ENCODE measurements around the gene SPTLC1.

The SPTLC1 gene

DNA sequence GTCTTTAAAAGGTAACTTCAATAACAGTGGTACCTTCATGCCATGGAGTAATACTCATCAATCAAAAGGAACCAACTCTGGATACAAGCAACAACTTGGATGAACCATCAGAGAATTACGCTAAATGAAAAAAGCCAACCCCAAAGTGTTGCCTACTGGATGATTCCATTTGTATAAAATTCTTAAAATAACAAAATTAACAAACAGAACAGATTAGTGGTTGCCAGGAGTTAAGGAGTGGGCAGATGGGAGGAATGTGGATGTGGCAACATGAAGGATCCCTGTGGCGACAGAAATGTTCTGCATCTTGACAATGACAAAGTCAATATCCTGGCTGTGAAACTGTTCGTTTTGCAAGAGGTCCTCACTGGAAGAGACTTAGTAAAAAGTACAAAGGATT, 50.5 kb downstream of the SPTLC1 start:
- H3K9me3 ChIP-seq (ENCODE audit: insufficient read depth, low read length): peaks cover 15% of the 10 kb centered on the region; the same call in 1 of the 2 replicates
- H4K20me1 ChIP-seq (ENCODE audit: insufficient read depth, low read length): no peaks in the 10 kb centered on the region
- no peak overlapping the region for H3K4me3 ChIP-seq (ENCODE audit: low read length)
- no peaks in the 10 kb centered on the region for H3K27me3 ChIP-seq (ENCODE audit: low read depth, low read length)
- no peak overlapping the region for H2AFZ ChIP-seq (ENCODE audit: low read depth, low read length)
- no peaks in the 10 kb centered on the region for H3K4me1 ChIP-seq (ENCODE audit: low read length)
- H3K4me2 ChIP-seq (ENCODE audit: low read length): no peak overlapping the region
- no peak overlapping the region for H3K27ac ChIP-seq (ENCODE audit: low read length)
- no peak for TF ChIP-seq EZH2phosphoT487 (IDR thresholded peaks at IDR 0.05; ENCODE audit: low read depth)
- TF ChIP-seq, protein P1, sequence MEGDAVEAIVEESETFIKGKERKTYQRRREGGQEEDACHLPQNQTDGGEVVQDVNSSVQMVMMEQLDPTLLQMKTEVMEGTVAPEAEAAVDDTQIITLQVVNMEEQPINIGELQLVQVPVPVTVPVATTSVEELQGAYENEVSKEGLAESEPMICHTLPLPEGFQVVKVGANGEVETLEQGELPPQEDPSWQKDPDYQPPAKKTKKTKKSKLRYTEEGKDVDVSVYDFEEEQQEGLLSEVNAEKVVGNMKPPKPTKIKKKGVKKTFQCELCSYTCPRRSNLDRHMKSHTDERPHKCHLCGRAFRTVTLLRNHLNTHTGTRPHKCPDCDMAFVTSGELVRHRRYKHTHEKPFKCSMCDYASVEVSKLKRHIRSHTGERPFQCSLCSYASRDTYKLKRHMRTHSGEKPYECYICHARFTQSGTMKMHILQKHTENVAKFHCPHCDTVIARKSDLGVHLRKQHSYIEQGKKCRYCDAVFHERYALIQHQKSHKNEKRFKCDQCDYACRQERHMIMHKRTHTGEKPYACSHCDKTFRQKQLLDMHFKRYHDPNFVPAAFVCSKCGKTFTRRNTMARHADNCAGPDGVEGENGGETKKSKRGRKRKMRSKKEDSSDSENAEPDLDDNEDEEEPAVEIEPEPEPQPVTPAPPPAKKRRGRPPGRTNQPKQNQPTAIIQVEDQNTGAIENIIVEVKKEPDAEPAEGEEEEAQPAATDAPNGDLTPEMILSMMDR (IDR thresholded peaks at IDR 0.05; ENCODE audit: low read depth, low read length): no peak
- H3K36me3 ChIP-seq (replicated peaks; ENCODE audit: low read depth, low read length): peaks cover 60% of the 10 kb centered on the region
- no peaks in the 10 kb centered on the region for H3K79me2 ChIP-seq (ENCODE audit: low read length)
- H3K9ac ChIP-seq (ENCODE audit: low read length): no peak overlapping the region

DNA sequence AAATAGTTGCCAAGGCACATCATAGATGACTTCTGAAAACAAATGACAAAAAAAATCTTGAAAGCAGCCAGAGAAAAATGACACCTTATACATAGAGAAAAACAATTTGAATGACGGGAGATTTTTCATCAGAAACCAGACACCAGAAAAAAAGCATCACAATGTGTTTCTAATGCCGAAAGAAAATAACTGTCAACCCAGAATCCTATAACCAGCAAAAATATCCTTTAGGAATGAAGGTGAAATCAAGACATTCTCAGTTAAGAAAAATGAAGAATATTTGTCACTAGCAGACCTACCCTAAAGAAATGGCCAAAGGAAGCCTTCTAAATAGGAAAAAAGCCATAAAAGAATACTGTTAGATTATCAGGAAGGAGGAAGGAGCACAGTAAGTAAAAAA, 54.0 kb downstream of the SPTLC1 start:
- TF ChIP-seq EZH2phosphoT487 (IDR thresholded peaks at IDR 0.05; ENCODE audit: low read depth): no peak
- TF ChIP-seq, protein P1 (IDR thresholded peaks at IDR 0.05; ENCODE audit: low read depth, low read length): no peak
- Histone ChIP-seq H3K4me2 (ENCODE audit: low read length) (no peak overlapping the region), H4K20me1 (ENCODE audit: insufficient read depth, low read length) (no peaks in the 10 kb centered on the region), H3K9ac (ENCODE audit: low read length) (no peak overlapping the region), H3K27me3 (ENCODE audit: low read depth, low read length) (no peaks in the 10 kb centered on the region), H3K27ac (ENCODE audit: low read length) (no peak overlapping the region), H2AFZ (ENCODE audit: low read depth, low read length) (no peak overlapping the region), H3K9me3 (ENCODE audit: insufficient read depth, low read length) (peaks cover 15% of the 10 kb centered on the region; the same call in 1 of the 2 replicates), H3K79me2 (ENCODE audit: low read length) (no peaks in the 10 kb centered on the region), H3K36me3 (replicated peaks; ENCODE audit: low read depth, low read length) (peaks cover 62% of the 10 kb centered on the region), H3K4me3 (ENCODE audit: low read length) (no peak overlapping the region), H3K4me1 (ENCODE audit: low read length) (no peaks in the 10 kb centered on the region)

DNA sequence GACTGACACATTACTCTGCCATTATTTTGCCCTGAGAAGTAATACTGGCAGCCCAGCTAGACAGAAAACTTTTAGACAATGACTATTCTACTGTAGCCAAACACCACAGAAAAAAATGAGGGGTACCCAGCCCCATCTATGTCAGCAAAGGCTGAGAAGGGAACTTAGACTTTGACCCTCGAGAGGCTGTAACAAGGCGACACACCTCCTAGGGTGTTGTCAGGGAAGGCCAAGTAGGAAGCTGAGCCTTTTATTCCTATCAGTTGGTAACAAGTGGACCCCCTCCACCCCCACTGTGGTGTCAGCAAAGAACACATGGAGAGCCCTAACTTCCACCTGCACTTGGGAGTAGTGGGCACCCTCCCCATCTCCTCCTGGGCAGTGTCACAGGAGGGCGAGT, 55.6 kb downstream of the SPTLC1 start:
- Histone ChIP-seq H3K9ac (ENCODE audit: low read length) (no peak overlapping the region), H3K4me1 (ENCODE audit: low read length) (no peaks in the 10 kb centered on the region), H2AFZ (ENCODE audit: low read depth, low read length) (no peak overlapping the region), H3K4me2 (ENCODE audit: low read length) (no peak overlapping the region), H3K9me3 (ENCODE audit: insufficient read depth, low read length) (peaks cover 15% of the 10 kb centered on the region; the same call in 1 of the 2 replicates), H3K36me3 (replicated peaks; ENCODE audit: low read depth, low read length) (peaks cover 50% of the 10 kb centered on the region), H3K27ac (ENCODE audit: low read length) (no peak overlapping the region), H4K20me1 (ENCODE audit: insufficient read depth, low read length) (no peaks in the 10 kb centered on the region), H3K79me2 (ENCODE audit: low read length) (no peaks in the 10 kb centered on the region), H3K27me3 (ENCODE audit: low read depth, low read length) (no peaks in the 10 kb centered on the region), H3K4me3 (ENCODE audit: low read length) (no peak overlapping the region)
- no peak for TF ChIP-seq EZH2phosphoT487 (IDR thresholded peaks at IDR 0.05; ENCODE audit: low read depth)
- TF ChIP-seq, protein P1 (IDR thresholded peaks at IDR 0.05; ENCODE audit: low read depth, low read length): no peak

GRCh38 chr9:92058723-92059444, 56.3 kb downstream of the SPTLC1 start:
- Histone ChIP-seq H4K20me1 (ENCODE audit: insufficient read depth, low read length) (no peaks in the 10 kb centered on the region), H3K4me1 (ENCODE audit: low read length) (no peaks in the 10 kb centered on the region), H3K9me3 (ENCODE audit: insufficient read depth, low read length) (peaks cover 15% of the 10 kb centered on the region; the same call in 1 of the 2 replicates), H3K36me3 (replicated peaks; ENCODE audit: low read depth, low read length) (peaks cover 42% of the 10 kb centered on the region), H3K27me3 (ENCODE audit: low read depth, low read length) (no peaks in the 10 kb centered on the region), H2AFZ (ENCODE audit: low read depth, low read length) (no peak overlapping the region), H3K79me2 (ENCODE audit: low read length) (no peaks in the 10 kb centered on the region), H3K4me2 (ENCODE audit: low read length) (no peak overlapping the region), H3K9ac (ENCODE audit: low read length) (no peak overlapping the region), H3K27ac (ENCODE audit: low read length) (no peak overlapping the region), H3K4me3 (ENCODE audit: low read length) (no peak overlapping the region)
- no peak for TF ChIP-seq EZH2phosphoT487 (IDR thresholded peaks at IDR 0.05; ENCODE audit: low read depth)
- TF ChIP-seq, protein P1 (IDR thresholded peaks at IDR 0.05; ENCODE audit: low read depth, low read length): no peak

All from OCI-LY3 (cell line).